Naive thymus-derived CD8-positive, alpha-beta T cell (primary cell): ENCODE measurements around the gene POMT2. TPM values are rescaled to one million over a fixed set of nuclear protein-coding genes. Genes with fewer than 3 reads are reported as not detected.
"Not testable (repeated sequence)": the region's sequence is repeated elsewhere in the genome, so short reads cannot be mapped to it uniquely, and the experiment has no call there.

Source experiments
- ATAC-seq, 2 donors: fragments of 150-1000 bp; cut with Tn5 transposase in 1 of 2; sonication (Bioruptor Pico), chemical (Tn5 transposase) in 1 of 2; 1 replicate in 1 of 2; 2 replicates in 1 of 2; pipeline ENCODE4 v1.10.0; 2021; ENCODE audit warnings: mild to moderate bottlenecking in 2 of 2, moderate library complexity in 2 of 2
- POLR2A ChIA-PET: fragments of 350-600 bp; sonication (Branson Sonifier 250); formaldehyde crosslinking; loops from one replicate; lab custom pipeline; 2021; ENCODE audit warnings: antibody characterized with exemption; lab: Charles Lee
- DNase-seq, 10 donors: peaks; one replicate each; pipeline versions ENCODE4 v3.0.0 to v3.0.0-alpha.2; 2020 to 2022
- H3K27ac Mint-ChIP-seq, 10 donors: one replicate each; pipeline ENCODE4 v1.8.0; 2020 to 2022; ENCODE audit warnings: mild to moderate bottlenecking in 10 of 10, mixed read lengths in 10 of 10, moderate library complexity in 4 of 10, inconsistent platforms in 1 of 10
- H3K27me3 Mint-ChIP-seq, 5 donors: one replicate each; pipeline ENCODE4 v1.8.0; 2021 to 2022; ENCODE audit warnings: mixed read lengths in 5 of 5
- H3K36me3 Mint-ChIP-seq, 3 donors: one replicate each; pipeline ENCODE4 v1.8.0; 2020 to 2022; ENCODE audit warnings: mixed read lengths in 3 of 3, mild to moderate bottlenecking in 2 of 3, inconsistent platforms in 1 of 3
- H3K4me1 Mint-ChIP-seq, 4 donors: one replicate each; pipeline ENCODE4 v1.8.0; 2021 to 2022; ENCODE audit warnings: mixed read lengths in 4 of 4
- H3K4me3 Mint-ChIP-seq, 10 donors: one replicate each; pipeline ENCODE4 v1.8.0; 2020 to 2022; ENCODE audit warnings: mild to moderate bottlenecking in 10 of 10, mixed read lengths in 10 of 10, moderate library complexity in 6 of 10, inconsistent platforms in 1 of 10
- H3K9me3 Mint-ChIP-seq, 9 donors: one replicate each; pipeline ENCODE4 v1.8.0; 2020 to 2022; ENCODE audit warnings: mixed read lengths in 9 of 9, mild to moderate bottlenecking in 3 of 9, inconsistent platforms in 1 of 9, moderate library complexity in 1 of 9
- polyA plus RNA-seq, 3 donors: library from polyadenylated mRNA; unstranded; fragments of 300-500 nt; fragmentation: Illumina TruSeq; gene quantifications; one replicate each; pipeline ENCODE4 v1.2.3, GENCODE V29; 2021
- total RNA-seq, 8 experiments: library from RNA in 2 of 8; stranded (reverse) in 2 of 8; gene quantifications; one replicate each; pipeline ENCODE4 v1.2.3 and lab custom pipeline; 2021 to 2026

POMT2 gene
- total and polyA plus RNA-seq, 5 experiments from 2014 or later, result 0.25 to 13.9 (median 0.50) TPM

GRCh38 chr14:77322250-77322902 is 1.7 kb upstream of the POMT2 start:
- no peak for DNase-seq
- ATAC-seq, result no peak
- H3K4me3 Mint-ChIP-seq, result peak overlapping the region; percentile 96 to 100 (median 98)
- peak overlapping the region; percentile 86 to 100 (median 99) for H3K27ac Mint-ChIP-seq
- H3K4me1 Mint-ChIP-seq, result peaks cover 10 to 20% (median 18%) of the 10 kb centered on the region in 4 donors
- POLR2A ChIA-PET, result interaction anchor here (2.0 to 2.2 kb wide), 3 partner anchors 54 to 510 kb away, joined by 7 to 28 read pairs (median 20); partner anchors contain the start of genes AHSA1, ANGEL1, SAMD15 and TMED8
- H3K9me3 Mint-ChIP-seq, result no peaks in the 10 kb centered on the region
- H3K27me3 Mint-ChIP-seq, result no peaks in the 10 kb centered on the region
- no peaks in the 10 kb centered on the region for H3K36me3 Mint-ChIP-seq

- ATAC-seq (no peak), DNase-seq (no peak)
- peak overlapping the region in 7 of 10 donors; percentile 43 to 100 (median 90) for H3K4me3 Mint-ChIP-seq
- H3K4me1 Mint-ChIP-seq, result peaks cover 9 to 23% (median 18%) of the 10 kb centered on the region in 4 donors
- H3K36me3 Mint-ChIP-seq, result no peaks in the 10 kb centered on the region
- POLR2A ChIA-PET, result interaction anchor here (2.4 kb wide), 1 partner anchor 222 kb away, joined by 11 read pairs; the partner anchor contains the start of gene CIPC
- no peaks in the 10 kb centered on the region for H3K9me3 Mint-ChIP-seq
- H3K27ac Mint-ChIP-seq, result peak overlapping the region in 2 of 10 donors; percentile 88 to 92
- H3K27me3 Mint-ChIP-seq, result no peaks in the 10 kb centered on the region
These were observed 1.3 kb downstream of the POMT2 start for GRCh38 chr14:77319422-77319821.

GRCh38 chr14:77318756-77319155 is 1.9 kb downstream of the POMT2 start:
- DNase-seq, POLR2A ChIA-PET, H3K27me3 Mint-ChIP-seq, H3K4me3 Mint-ChIP-seq, ATAC-seq, H3K36me3 Mint-ChIP-seq, H3K9me3 Mint-ChIP-seq, H3K27ac Mint-ChIP-seq: not testable (repeated sequence)
- peaks cover 9 to 23% (median 18%) of the 10 kb centered on the region in 4 donors for H3K4me1 Mint-ChIP-seq

GRCh38 chr14:77318006-77318553 is 2.6 kb downstream of the POMT2 start:
- H3K36me3 Mint-ChIP-seq, result no peaks in the 10 kb centered on the region
- H3K27me3 Mint-ChIP-seq, result no peaks in the 10 kb centered on the region
- H3K4me1 Mint-ChIP-seq, result peaks cover 9 to 23% (median 18%) of the 10 kb centered on the region in 4 donors
- H3K4me3 Mint-ChIP-seq, result no peak overlapping the region
- POLR2A ChIA-PET, result no interaction called here
- ATAC-seq, result no peak
- H3K9me3 Mint-ChIP-seq, result no peaks in the 10 kb centered on the region
- no peak for DNase-seq
- H3K27ac Mint-ChIP-seq, result peak overlapping the region in 3 of 10 donors; percentile 43 to 51 (median 50)

- Mint-ChIP-seq H3K27me3 (no peaks in the 10 kb centered on the region), H3K36me3 (no peaks in the 10 kb centered on the region), H3K4me1 (peaks cover 6 to 15% (median 11%) of the 10 kb centered on the region in 4 donors), H3K4me3 (no peak overlapping the region), H3K9me3 (no peaks in the 10 kb centered on the region), H3K27ac (no peak overlapping the region)
- ATAC-seq (no peak), DNase-seq (no peak)
- POLR2A ChIA-PET, result no interaction called here
These were observed 3.8 kb downstream of the POMT2 start for GRCh38 chr14:77316872-77317301.

- DNase-seq (no peak), ATAC-seq (no peak)
- Mint-ChIP-seq H3K4me1 (peaks cover 5 to 12% (median 8%) of the 10 kb centered on the region in 4 donors), H3K36me3 (no peaks in the 10 kb centered on the region), H3K9me3 (no peaks in the 10 kb centered on the region), H3K27ac (no peak overlapping the region), H3K27me3 (no peaks in the 10 kb centered on the region), H3K4me3 (no peak overlapping the region)
- POLR2A ChIA-PET, result interaction anchor here (0.9 to 1.0 kb wide), 2 partner anchors 61 to 444 kb away, joined by 3 read pairs; partner anchors contain the start of genes SAMD15 and TMED8
These were observed 4.5 kb downstream of the POMT2 start for GRCh38 chr14:77316195-77316505.

GRCh38 chr14:77314539-77315457 is 5.9 kb downstream of the POMT2 start:
- no peaks in the 10 kb centered on the region for H3K36me3 Mint-ChIP-seq
- ATAC-seq (no peak), DNase-seq (no peak)
- no peaks in the 10 kb centered on the region for H3K9me3 Mint-ChIP-seq
- POLR2A ChIA-PET, result no interaction called here
- no peak overlapping the region for H3K27ac Mint-ChIP-seq
- H3K27me3 Mint-ChIP-seq, result no peaks in the 10 kb centered on the region
- no peak overlapping the region for H3K4me3 Mint-ChIP-seq
- H3K4me1 Mint-ChIP-seq, result peaks cover under 1 to 8% (median 3%) of the 10 kb centered on the region in 4 donors

- no peaks in the 10 kb centered on the region for H3K9me3 Mint-ChIP-seq
- no peaks in the 10 kb centered on the region for H3K27me3 Mint-ChIP-seq
- DNase-seq, result no peak
- H3K4me3 Mint-ChIP-seq, result no peak overlapping the region
- POLR2A ChIA-PET, result no interaction called here
- peaks cover 0 to 5% (median 3%) of the 10 kb centered on the region in 4 donors for H3K4me1 Mint-ChIP-seq
- no peaks in the 10 kb centered on the region for H3K36me3 Mint-ChIP-seq
- H3K27ac Mint-ChIP-seq, result no peak overlapping the region
- no peak for ATAC-seq
These were observed 6.6 kb downstream of the POMT2 start for GRCh38 chr14:77314043-77314442.

GRCh38 chr14:77313371-77313770 is 7.3 kb downstream of the POMT2 start:
- POLR2A ChIA-PET, result no interaction called here
- no peak for DNase-seq
- Mint-ChIP-seq H3K4me1 (peaks cover 0 to 10% (median 3%) of the 10 kb centered on the region in 4 donors), H3K27ac (no peak overlapping the region), H3K36me3 (peaks cover 0 to 1% (median 0%) of the 10 kb centered on the region in 3 donors), H3K27me3 (no peaks in the 10 kb centered on the region), H3K4me3 (no peak overlapping the region), H3K9me3 (no peaks in the 10 kb centered on the region)
- ATAC-seq, result no peak

GRCh38 chr14:77311217-77311616 is 9.5 kb downstream of the POMT2 start:
- H3K4me3 Mint-ChIP-seq, result no peak overlapping the region
- ATAC-seq, result no peak
- no peaks in the 10 kb centered on the region for H3K9me3 Mint-ChIP-seq
- H3K4me1 Mint-ChIP-seq, result peaks cover 0 to 10% (median 3%) of the 10 kb centered on the region in 4 donors
- no peak overlapping the region for H3K27ac Mint-ChIP-seq
- POLR2A ChIA-PET, result no interaction called here
- H3K36me3 Mint-ChIP-seq, result peaks cover 0 to 2% (median 0%) of the 10 kb centered on the region in 3 donors
- no peak for DNase-seq
- no peaks in the 10 kb centered on the region for H3K27me3 Mint-ChIP-seq

GRCh38 chr14:77310026-77310425 is 10.7 kb downstream of the POMT2 start:
- H3K27me3 Mint-ChIP-seq, result no peaks in the 10 kb centered on the region
- H3K27ac Mint-ChIP-seq, result no peak overlapping the region
- peaks cover 0 to 10% (median under 1%) of the 10 kb centered on the region in 4 donors for H3K4me1 Mint-ChIP-seq
- H3K4me3 Mint-ChIP-seq, result no peak overlapping the region
- ATAC-seq (no peak), DNase-seq (no peak)
- POLR2A ChIA-PET, result no interaction called here
- H3K9me3 Mint-ChIP-seq, result no peaks in the 10 kb centered on the region
- peaks cover 0 to 4% (median 3%) of the 10 kb centered on the region in 3 donors for H3K36me3 Mint-ChIP-seq

GRCh38 chr14:77309131-77309530 is 11.6 kb downstream of the POMT2 start:
- DNase-seq (no peak), ATAC-seq (no peak)
- peak overlapping the region in 2 of 10 donors; percentile 1 to 51 for H3K27ac Mint-ChIP-seq
- H3K4me1 Mint-ChIP-seq, result peaks cover 0 to 10% (median 0%) of the 10 kb centered on the region in 4 donors
- no peak overlapping the region for H3K4me3 Mint-ChIP-seq
- no peaks in the 10 kb centered on the region for H3K27me3 Mint-ChIP-seq
- no peaks in the 10 kb centered on the region for H3K9me3 Mint-ChIP-seq
- H3K36me3 Mint-ChIP-seq, result peaks cover 0 to 4% (median 3%) of the 10 kb centered on the region in 3 donors
- POLR2A ChIA-PET, result no interaction called here
